ENCODE measurements around the gene ZNF668. TPM values are rescaled to one million over a fixed set of nuclear protein-coding genes. Genes with fewer than 3 reads are reported as not detected.

Gene ZNF668
- total RNA-seq, 4 donors from 2014 or later: 10.0 to 19.2 (median 12.6) TPM

- TF ChIP-seq, protein P1, sequence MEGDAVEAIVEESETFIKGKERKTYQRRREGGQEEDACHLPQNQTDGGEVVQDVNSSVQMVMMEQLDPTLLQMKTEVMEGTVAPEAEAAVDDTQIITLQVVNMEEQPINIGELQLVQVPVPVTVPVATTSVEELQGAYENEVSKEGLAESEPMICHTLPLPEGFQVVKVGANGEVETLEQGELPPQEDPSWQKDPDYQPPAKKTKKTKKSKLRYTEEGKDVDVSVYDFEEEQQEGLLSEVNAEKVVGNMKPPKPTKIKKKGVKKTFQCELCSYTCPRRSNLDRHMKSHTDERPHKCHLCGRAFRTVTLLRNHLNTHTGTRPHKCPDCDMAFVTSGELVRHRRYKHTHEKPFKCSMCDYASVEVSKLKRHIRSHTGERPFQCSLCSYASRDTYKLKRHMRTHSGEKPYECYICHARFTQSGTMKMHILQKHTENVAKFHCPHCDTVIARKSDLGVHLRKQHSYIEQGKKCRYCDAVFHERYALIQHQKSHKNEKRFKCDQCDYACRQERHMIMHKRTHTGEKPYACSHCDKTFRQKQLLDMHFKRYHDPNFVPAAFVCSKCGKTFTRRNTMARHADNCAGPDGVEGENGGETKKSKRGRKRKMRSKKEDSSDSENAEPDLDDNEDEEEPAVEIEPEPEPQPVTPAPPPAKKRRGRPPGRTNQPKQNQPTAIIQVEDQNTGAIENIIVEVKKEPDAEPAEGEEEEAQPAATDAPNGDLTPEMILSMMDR (IDR thresholded peaks at IDR 0.05): no peak
- TF ChIP-seq POLR2A (IDR thresholded peaks at IDR 0.05): no peak
- no peak overlapping the region for H3K4me3 ChIP-seq (ENCODE audit: low read depth, poor library complexity, severe bottlenecking)
- intact Hi-C loops (cut with DNase I; ENCODE audit: low total_unique reads): no loop called here
- 82 to 86% methylated on average over 4 of the region's 4 CpGs for WGBS, 2 donors
- DNase-seq (ENCODE audit: low spot score in 2 of 2): no peak
Observed at GRCh38 chr16:31031276-31031675, 42.8 kb downstream of the ZNF668 start.

- intact Hi-C loops (cut with DNase I; ENCODE audit: low total_unique reads): no loop called here
- WGBS, 2 donors: 64 to 68% methylated on average over 5 of the region's 5 CpGs
- TF ChIP-seq, protein P1 (IDR thresholded peaks at IDR 0.05): no peak
- no peak for TF ChIP-seq POLR2A (IDR thresholded peaks at IDR 0.05)
- no peak for DNase-seq (ENCODE audit: low spot score in 2 of 2)
- H3K4me3 ChIP-seq (ENCODE audit: low read depth, poor library complexity, severe bottlenecking): no peak overlapping the region
Observed at GRCh38 chr16:31029272-31029671, 44.8 kb downstream of the ZNF668 start.

- 76 to 77% methylated on average over 5 of the region's 5 CpGs for WGBS, 2 donors
- intact Hi-C loops (cut with DNase I; ENCODE audit: low total_unique reads): no loop called here
- no peak for DNase-seq (ENCODE audit: low spot score in 2 of 2)
- TF ChIP-seq, protein P1 (IDR thresholded peaks at IDR 0.05): no peak
- TF ChIP-seq POLR2A (IDR thresholded peaks at IDR 0.05): no peak
- no peak overlapping the region for H3K4me3 ChIP-seq (ENCODE audit: low read depth, poor library complexity, severe bottlenecking)
Observed at GRCh38 chr16:31025339-31025738, 48.7 kb downstream of the ZNF668 start.

GRCh38 chr16:31023627-31024226 is 50.3 kb downstream of the ZNF668 start:
- DNase-seq (ENCODE audit: low spot score in 2 of 2): no peak
- intact Hi-C loops (cut with DNase I; ENCODE audit: low total_unique reads): no loop called here
- no peak for TF ChIP-seq POLR2A (IDR thresholded peaks at IDR 0.05)
- TF ChIP-seq, protein P1 (IDR thresholded peaks at IDR 0.05): no peak
- H3K4me3 ChIP-seq (ENCODE audit: low read depth, poor library complexity, severe bottlenecking): no peak overlapping the region
- WGBS, 2 donors: 53 to 69% methylated on average over 6 of the region's 6 CpGs

- DNase-seq (ENCODE audit: low spot score in 2 of 2): no peak
- 95% methylated on average over 4 of the region's 4 CpGs for WGBS, 2 donors
- H3K4me3 ChIP-seq (ENCODE audit: low read depth, poor library complexity, severe bottlenecking): no peak overlapping the region
- intact Hi-C loops (cut with DNase I; ENCODE audit: low total_unique reads): no loop called here
- TF ChIP-seq, protein P1 (IDR thresholded peaks at IDR 0.05): no peak
- no peak for TF ChIP-seq POLR2A (IDR thresholded peaks at IDR 0.05)
Observed at GRCh38 chr16:31023252-31023602, 50.8 kb downstream of the ZNF668 start.
